ENCODE measurements around the gene PAIP1. TPM values are rescaled to one million over a fixed set of nuclear protein-coding genes. Genes with fewer than 3 reads are reported as not detected.

Gene PAIP1
- total and polyA plus RNA-seq, 2 donors (not counting 3 experiments of a cell fraction or from before 2014, with no cell fraction given): 69.1 to 90.1 TPM

- Histone ChIP-seq H3K9me3 (replicated peaks; ENCODE audit: control insufficient read depth, insufficient read depth, low read length) (no peaks in the 10 kb centered on the region), H3K27me3 (ENCODE audit: control insufficient read depth in 2 of 2, insufficient read depth in 2 of 2, low read length in 2 of 2) (no peaks in the 10 kb centered on the region), H3K27ac (ENCODE audit: insufficient read depth, low read depth, low read length) (no peak overlapping the region), H3K9me1 (replicated peaks; ENCODE audit: control insufficient read depth, extremely low read depth, insufficient read depth, low read length) (no peaks in the 10 kb centered on the region), H3K4me1 (ENCODE audit: control insufficient read depth, extremely low read depth, insufficient read depth, low read length) (peaks cover 4% of the 10 kb centered on the region), H3K79me2 (ENCODE audit: control insufficient read depth, insufficient read depth, low read length) (peaks cover 59% of the 10 kb centered on the region), H3K4me3 (replicated peaks in 1 of 3; ENCODE audit: insufficient read depth in 1 of 3, low read depth in 1 of 3, low read length in 3 of 3) (no peak overlapping the region), H3K9ac (replicated peaks; ENCODE audit: extremely low read depth, insufficient read depth, low read length) (no peak overlapping the region), H3K36me3 (ENCODE audit: control insufficient read depth in 2 of 2, extremely low read depth in 1 of 2, insufficient read depth in 2 of 2, low read length in 2 of 2) (peaks cover 14 to 36% of the 10 kb centered on the region in 2 experiments), H4K20me1 (replicated peaks; ENCODE audit: control insufficient read depth, extremely low read depth, insufficient read depth, low read length) (peaks cover 9% of the 10 kb centered on the region), H3K4me2 (ENCODE audit: insufficient read depth, low read length) (no peak overlapping the region), H2AFZ (ENCODE audit: low read depth, low read length) (no peak overlapping the region)
- DNase-seq (ENCODE audit: low read depth, low spot score) (no peak), FAIRE-seq (no peak)
- no TSS peak for BruUV-seq (replicated peaks)
- TF ChIP-seq EZH2 (IDR thresholded peaks at IDR 0.05; ENCODE audit: borderline replicate concordance, low read depth, low read length, severe bottlenecking): no peak
- TF ChIP-seq MAX (IDR thresholded peaks at IDR 0.05; ENCODE audit: insufficient read depth, insufficient read length): no peak
- TF ChIP-seq POLR2AphosphoS5 (IDR thresholded peaks at IDR 0.05; ENCODE audit: insufficient read depth, low read depth, low read length): no peak
- TF ChIP-seq CTCF (IDR thresholded peaks at IDR 0.05; ENCODE audit: extremely low read depth in 1 of 2, insufficient read depth in 1 of 2, low read depth in 1 of 2, low read length in 2 of 2): no peak
- no peak for TF ChIP-seq JUN (IDR thresholded peaks at IDR 0.05; ENCODE audit: borderline replicate concordance, insufficient read depth, insufficient read length, low read depth)
- TF ChIP-seq POLR2A (IDR thresholded peaks at IDR 0.05; ENCODE audit: low read depth, low read length): no peak
- no peak for TF ChIP-seq GATA2 (IDR thresholded peaks at IDR 0.05; ENCODE audit: insufficient read depth, insufficient read length, low read depth, low read length)
- TF ChIP-seq FOS (IDR thresholded peaks at IDR 0.05; ENCODE audit: borderline replicate concordance, insufficient read depth, low read length): no peak
- no peak for TF ChIP-seq MYC (IDR thresholded peaks at IDR 0.05; ENCODE audit: low read depth, low read length)
- intact Hi-C loops (cut with micrococcal nuclease) (no loop called here), dilution Hi-C loops (cut with MboI; ENCODE audit: extremely low pct_ligation_motif_present, low sequenced_read_pairs) (no loop called here)
- POLR2A ChIA-PET: no interaction called here
- CTCF ChIA-PET: interaction anchor here (1.2 kb wide), 1 partner anchor 15 kb away, joined by 3 read pairs; no protein-coding TSS in a partner anchor
Observed at GRCh38 chr5:43548358-43548757, 8.5 kb downstream of the PAIP1 start.
